GM18519 (cell line): ENCODE results near the gene ZNF445.
"Not testable (repeated sequence)": the region's sequence is repeated elsewhere in the genome, so short reads cannot be mapped to it uniquely, and the experiment has no call there.

Experiments
- ATAC-seq: cut with Tn5 transposase; IDR thresholded peaks from one replicate; pipeline ENCODE4 v1.9.1; 2021; ENCODE audit warnings: mild to moderate bottlenecking, moderate library complexity; ENCODE audit not compliant: unreplicated experiment, low FRiP score

ZNF445 gene

GRCh38 chr3:44411031-44411645, 66.3 kb downstream of the ZNF445 start:
- no peak for ATAC-seq

GRCh38 chr3:44409640-44410410, 67.6 kb downstream of the ZNF445 start:
- no peak for ATAC-seq

- ATAC-seq = no peak
Observed at GRCh38 chr3:44402548-44402947, 74.9 kb downstream of the ZNF445 start.

- ATAC-seq = no peak
Observed at GRCh38 chr3:44400771-44401170, 76.7 kb downstream of the ZNF445 start.

DNA sequence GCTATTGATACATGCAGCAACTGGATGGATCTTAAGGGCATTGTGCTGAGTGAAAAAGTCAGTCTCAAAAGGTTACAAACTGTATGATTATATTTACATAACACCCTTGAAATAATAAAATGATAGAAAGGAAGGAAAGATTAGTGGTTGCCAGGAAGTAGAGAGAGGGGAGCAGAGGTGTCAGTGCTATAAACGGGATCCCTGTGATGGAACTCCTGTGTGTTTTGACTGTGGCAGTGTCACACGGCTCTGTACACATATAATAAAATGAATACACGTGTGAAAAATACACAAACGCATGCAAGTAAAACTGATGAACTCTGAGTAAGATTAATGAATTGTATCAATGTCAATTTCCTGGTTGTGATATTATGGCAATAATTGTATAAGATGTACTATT, 78.6 kb downstream of the ZNF445 start:
- no peak for ATAC-seq

DNA sequence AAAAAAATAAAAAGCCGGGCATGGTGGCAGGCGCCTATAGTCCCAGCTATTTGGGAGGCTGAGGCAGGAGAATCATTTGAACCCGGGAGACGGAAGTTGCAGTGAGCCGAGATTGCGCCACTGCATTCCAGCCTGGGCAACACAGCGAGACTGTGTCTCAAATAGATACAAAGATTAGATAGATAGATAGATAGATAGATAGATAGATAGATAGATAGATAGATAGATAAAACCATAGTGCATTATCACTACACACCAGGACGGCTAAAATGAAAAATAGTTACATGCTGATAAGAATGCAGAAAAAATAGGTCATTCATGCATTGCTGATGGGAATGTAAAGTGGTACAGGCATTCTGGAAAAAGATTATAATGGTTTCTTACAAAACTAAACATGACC, 79.2 kb downstream of the ZNF445 start:
- not testable (repeated sequence) for ATAC-seq

GRCh38 chr3:44396200-44397171, 81.0 kb downstream of the ZNF445 start:
- no peak for ATAC-seq

DNA sequence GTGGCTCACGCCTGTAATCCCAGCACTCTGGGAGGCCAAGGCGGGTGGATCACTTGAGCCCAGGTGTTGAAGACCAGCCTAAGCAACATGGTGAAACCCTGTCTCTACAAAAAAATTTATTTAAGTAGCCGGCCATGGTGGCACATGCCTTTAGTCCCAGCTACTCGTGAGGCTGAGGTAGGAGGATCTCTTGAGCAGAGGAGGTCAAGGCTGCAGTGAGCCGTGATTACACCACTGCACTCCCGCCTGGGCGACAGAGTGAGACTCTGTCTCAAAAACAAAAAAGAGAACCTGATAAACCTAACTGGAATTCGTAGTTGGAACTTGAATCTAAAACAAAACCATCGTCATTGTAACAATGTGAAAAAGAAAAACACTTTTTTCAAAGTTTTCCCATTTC, 81.8 kb downstream of the ZNF445 start:
- ATAC-seq = no peak

- ATAC-seq = no peak
Observed at GRCh38 chr3:44392489-44392888, 85.0 kb downstream of the ZNF445 start.

GRCh38 chr3:44387404-44387803, 90.1 kb downstream of the ZNF445 start:
- ATAC-seq = no peak
